Esophagus mucosa (tissue), 1 donor: Measurements from ENCODE around the gene ENOX1. TPM values are rescaled to one million over a fixed set of nuclear protein-coding genes. Genes with fewer than 3 reads are reported as not detected.

Source experiments
- ATAC-seq: fragments of 200-7000 bp; cut with Tn5 transposase; one replicate; pipeline ENCODE4 v1.9.1; 2020
- total RNA-seq: library from RNA; stranded (reverse); gene quantifications from one replicate; pipeline ENCODE4 v1.2.4, GENCODE V29; 2023
- donor health status: DM: yes; HTN: yes; CAD: no.

ENOX1 gene
- total RNA-seq, 1 donor from 2014 or later: 0.12 TPM

DNA sequence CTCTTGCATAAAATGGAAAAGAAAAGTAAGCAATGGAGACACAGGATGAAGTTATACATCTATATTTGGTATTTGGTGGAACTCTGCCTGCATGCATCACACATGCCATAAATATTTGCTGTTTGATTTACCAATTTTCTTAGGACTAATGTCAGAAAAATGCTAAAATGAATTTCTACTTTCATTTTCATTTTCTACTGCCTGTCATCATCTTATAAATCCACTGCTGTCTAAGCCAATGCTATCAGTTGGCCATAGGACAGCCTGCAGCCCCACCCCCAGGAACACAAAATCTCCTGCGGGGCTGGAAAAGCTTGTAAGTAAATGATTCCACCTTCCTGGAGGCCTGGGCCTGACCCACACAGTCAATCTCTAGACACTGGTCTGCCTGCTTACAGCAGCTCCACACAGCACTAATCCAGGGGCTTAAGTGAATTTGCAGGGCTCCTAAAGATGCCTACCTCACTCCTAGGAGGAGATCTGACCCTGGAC is 122.0 kb downstream of the ENOX1 start:
- no peak for ATAC-seq

GRCh38 chr13:43663474-43664090 is 123.2 kb downstream of the ENOX1 start:
- no peak for ATAC-seq

DNA sequence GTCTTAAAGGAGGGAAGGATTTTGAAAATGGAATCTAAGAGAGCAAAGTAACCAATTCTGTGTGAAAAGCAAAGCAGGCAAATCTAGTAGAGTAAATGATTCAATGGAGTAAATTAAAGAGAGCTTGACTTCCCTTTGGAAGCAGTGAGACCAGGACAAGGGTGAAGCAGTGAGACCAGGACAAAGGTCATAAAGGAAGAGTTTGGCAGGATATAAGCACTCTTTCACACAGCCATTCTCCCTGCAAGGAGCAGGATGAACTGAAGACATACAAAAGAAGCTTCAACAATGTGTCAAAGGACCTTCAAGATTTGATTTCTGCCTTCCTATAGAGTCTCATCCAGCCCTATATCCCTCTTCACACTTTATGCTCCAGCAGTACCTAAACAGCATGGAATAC is 123.8 kb downstream of the ENOX1 start:
- ATAC-seq: no peak

DNA sequence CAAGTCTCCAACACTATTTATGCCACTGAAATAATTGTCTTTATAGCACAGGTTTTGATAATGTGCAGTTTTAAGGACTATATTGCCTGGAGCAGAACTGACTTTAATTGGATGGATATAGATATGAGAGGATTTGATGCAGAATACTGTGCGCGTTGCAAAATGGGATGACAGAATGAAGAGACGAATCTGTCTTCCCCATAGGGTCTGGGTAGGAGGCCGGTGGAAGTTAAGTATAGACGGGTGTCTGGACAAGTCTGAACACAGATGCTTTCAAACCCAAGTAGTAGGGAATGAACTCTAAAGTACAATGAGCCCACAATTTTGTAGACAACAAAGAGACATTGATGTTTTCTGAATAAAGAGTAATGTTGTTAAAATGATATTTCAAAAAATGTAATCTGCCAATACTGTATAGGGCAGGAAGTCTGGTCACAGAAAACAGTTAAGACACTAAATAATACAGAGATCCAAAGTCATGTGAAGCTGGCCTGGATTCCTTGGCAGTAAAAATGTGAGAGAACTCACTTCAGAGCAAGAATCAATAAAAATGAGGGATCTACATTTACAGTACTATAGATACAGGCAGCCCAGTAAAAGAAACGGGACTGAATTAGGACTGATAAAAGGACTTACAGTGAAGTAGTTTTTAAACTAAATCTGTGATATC is 125.5 kb downstream of the ENOX1 start:
- ATAC-seq: no peak

- no peak for ATAC-seq
These were observed 129.3 kb downstream of the ENOX1 start for GRCh38 chr13:43657485-43657884.

DNA sequence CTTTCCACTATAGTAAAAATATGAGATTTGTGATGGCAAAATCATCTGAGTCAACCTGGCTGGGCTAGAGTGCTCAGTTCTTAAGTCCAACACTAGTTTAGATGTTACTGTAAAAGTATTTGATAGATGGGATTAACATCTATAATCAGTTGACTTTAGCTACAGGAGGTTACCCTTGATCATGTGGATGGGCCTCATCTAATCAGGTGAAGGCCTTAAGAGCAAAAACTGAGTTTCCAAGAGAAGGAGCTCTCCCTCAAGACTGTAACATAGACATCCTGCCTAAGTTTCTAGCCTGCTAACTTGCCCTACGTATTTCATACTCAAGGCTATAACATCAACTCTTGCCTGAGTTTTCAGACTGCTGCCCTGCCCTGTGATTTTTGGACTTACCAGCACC is 132.8 kb downstream of the ENOX1 start:
- no peak for ATAC-seq

DNA sequence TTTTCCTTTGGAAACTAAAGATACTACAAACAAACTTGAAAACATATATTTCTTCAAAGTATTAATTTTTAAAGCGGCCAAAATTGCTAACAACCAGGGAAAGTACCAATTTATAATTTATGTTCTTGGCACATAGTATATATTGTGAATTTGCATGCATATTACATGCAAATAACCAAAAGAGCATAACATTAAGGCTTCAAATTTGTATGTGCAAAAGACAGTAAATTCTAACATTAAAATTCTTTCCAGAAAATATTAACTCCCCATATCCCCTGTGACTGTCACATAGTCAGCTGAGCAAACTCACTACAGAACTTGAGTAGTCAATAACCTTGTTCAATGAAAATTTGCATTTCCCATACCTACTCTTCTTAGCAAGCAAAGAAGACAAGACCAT is 133.4 kb downstream of the ENOX1 start:
- no peak for ATAC-seq

DNA sequence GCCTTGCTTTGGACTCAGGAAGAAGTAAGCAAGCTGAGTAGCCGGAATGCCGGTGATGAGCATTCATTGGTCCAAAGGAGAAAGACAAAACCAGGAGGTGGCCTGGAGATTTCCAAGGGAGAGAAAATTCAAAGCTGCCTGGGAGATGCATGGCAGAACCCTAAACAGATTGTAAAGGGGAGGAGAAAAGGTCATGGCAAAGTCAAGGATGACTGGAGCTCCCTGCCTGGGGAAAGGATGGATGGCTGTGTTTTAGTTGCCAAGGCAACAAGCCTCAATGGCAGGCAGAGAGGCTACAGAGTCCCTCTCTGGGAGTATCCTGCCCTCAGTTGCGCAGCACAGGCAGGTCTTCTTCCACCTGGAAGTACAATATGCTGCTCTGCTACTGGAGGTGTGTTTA is 134.0 kb downstream of the ENOX1 start:
- ATAC-seq: no peak

- ATAC-seq: no peak
These were observed 135.9 kb downstream of the ENOX1 start for GRCh38 chr13:43650882-43651281.

- no peak for ATAC-seq
These were observed 138.0 kb downstream of the ENOX1 start for GRCh38 chr13:43648733-43649132.

DNA sequence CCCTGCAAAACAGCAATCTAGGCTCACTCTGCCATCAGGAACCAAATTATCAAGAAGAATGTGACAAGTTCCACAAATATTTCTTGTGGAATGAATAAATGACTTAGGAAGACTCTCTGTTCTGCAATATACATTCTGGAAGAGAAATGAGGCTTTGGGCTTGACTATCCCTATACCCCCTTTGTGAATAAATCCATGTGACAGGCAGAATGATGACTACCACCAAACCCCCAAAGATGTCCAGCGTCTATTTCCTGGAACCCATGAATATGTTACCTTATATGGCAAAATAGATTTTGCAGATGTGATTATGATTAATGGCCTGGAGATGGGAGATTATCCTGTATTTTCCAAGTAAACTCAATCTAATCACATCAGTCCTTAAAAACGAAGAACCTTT is 139.3 kb downstream of the ENOX1 start:
- no peak for ATAC-seq

GRCh38 chr13:43640476-43640875 is 146.3 kb downstream of the ENOX1 start:
- ATAC-seq: no peak

DNA sequence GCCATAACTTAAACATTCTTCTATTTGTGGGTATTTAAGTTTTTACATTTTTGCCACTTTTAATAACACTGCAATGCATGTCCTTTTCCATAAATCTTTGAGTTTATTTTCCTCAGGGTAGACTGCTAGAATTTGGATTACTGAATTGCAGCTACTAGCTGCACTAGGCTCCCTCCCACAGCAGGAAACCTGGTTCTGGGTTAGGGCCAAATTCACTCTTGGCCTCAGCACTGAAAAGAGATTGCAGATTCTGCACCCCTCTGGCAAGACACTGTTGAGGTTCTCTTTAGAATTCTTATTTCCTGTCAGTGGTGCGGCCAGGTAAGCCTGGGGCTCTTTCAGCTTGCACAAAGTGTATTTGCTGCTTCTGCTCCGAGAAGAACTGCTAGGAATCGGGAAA is 155.7 kb downstream of the ENOX1 start:
- no peak for ATAC-seq

- ATAC-seq: no peak
These were observed 156.9 kb downstream of the ENOX1 start for GRCh38 chr13:43629691-43630480.

DNA sequence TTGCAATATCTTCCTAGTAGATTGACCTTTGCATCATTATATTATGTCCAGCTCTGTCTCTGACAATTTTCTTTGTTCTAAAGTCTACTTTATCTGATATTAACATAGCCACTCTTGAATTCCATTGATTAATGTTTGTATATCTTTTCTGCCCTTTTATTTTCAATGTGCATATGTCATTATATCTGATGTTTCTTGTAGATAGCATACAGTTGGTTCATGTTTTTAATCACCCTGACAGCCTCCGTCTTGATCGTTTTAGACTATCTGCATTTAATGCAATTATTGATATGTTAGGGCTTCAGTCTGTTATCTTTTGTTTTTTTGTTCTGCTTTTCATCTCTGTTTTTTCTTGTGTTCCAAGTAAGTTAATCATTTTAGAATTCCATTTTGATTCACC is 159.8 kb downstream of the ENOX1 start:
- ATAC-seq: no peak

- ATAC-seq: no peak
These were observed 172.7 kb downstream of the ENOX1 start for GRCh38 chr13:43614063-43614462.

GRCh38 chr13:43611281-43612273 is 175.2 kb downstream of the ENOX1 start:
- ATAC-seq: no peak

DNA sequence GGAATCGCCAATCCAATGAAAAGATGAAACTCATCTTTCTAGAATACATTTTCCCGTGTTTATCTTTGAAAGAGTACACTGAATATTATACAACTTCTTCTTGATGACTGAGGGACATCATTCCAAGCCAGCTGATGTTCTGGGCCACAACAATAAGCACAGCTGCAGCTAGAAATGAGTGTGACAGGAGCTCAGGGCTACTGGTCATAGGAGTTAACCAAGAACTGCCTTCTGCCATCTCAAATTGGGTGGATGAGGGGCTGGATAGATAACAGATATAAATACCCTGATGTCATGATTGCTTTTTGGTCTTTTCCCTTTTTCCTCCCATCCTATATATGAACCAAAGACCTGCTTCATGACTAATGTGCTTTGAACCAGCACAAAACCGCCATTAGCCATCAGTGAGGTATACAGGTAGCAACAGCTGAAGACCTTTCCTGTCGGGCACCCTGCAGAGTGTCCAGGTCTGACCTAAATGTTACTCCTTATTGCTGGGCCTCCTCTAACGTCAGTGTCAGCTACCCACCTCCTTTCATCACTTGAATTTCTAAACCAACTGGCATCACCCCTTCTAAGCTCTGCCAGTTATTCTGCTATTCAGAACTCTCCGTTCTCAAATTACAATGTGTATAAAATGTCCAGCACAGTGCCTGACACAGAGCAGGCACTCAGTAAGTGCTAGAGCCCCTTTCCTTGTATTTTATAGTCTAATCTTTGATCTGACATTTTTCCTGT is 178.2 kb downstream of the ENOX1 start:
- no peak for ATAC-seq

DNA sequence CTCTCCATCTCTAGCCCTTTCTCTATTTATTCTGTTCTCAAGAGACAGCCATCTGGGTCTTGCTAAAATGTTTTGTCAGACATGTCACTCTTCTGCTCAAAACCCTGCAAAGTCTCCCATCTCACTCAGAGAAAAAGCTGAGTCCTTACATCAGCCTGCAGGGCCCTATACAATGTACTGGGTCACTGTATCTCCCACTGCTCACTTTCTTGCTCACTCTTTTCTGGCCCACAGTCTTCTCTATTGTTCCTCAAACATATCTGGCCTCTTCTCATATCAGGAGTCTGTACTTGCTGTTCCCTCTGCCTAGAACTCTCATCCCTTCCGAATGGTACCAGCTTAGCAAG is 189.2 kb downstream of the ENOX1 start:
- ATAC-seq: no peak

DNA sequence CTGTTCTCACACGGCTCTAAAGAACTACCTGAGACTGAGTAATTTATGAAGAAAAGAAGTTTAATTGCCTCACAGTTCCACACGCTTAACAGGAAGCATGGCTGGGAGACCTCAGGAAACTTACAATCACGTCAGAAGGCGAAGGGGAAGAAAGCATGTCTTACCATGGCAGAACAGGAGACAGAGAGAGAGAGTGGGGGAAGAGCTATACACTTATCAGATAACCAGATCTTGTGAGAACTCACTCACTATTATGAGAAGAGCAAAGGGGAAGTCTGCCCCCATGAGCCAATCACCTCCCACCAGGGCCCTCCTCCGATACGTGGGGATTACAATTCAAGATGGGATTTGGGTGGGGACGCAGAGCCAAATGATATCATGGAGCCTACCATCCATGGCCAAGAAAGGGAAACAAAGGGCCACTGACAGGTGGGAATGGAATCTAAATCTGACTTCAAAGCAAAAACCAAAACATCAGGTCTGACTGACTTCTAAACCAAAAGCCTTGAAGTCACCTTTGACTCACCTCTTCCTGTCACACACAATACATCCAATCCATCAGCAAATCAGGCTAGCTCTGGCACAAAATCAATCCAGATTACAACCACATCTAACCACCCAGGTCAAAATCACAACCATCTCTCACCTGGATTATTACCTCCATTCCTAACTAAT is 189.7 kb downstream of the ENOX1 start:
- no peak for ATAC-seq

DNA sequence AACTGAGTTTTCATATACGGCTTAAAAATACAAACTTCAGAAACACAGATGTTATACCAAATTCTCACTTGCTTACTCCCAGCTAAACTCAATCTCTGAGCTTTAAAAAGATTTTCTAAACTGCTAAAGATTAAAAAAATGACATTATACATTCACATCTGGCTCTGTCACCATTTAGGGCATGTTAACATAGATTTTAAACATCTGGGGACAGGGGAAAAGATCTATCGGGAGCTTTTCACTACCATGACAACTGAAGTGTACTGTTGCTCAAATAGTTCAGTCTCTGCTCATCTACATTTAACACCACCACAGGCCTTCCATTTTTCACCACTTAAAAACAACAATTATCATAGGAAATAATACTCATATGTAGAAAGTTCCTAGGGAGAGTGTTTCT is 190.8 kb downstream of the ENOX1 start:
- ATAC-seq: no peak
